ENCODE results near the gene MAP2K6. TPM values are rescaled to one million over a fixed set of nuclear protein-coding genes. Genes with fewer than 3 reads are reported as not detected.

The MAP2K6 gene
- total RNA-seq, 2 experiments from 2014 or later: 14.0 to 14.6 TPM

GRCh38 chr17:69508814-69509213 is 94.3 kb downstream of the MAP2K6 start:
- peaks cover 6% of the 10 kb centered on the region for H3K36me3 ChIP-seq (ENCODE audit: insufficient read depth, low read length)
- no peak overlapping the region for H3K27ac Mint-ChIP-seq
- ChIA-PET POLR2A (no interaction called here), CTCF (interaction anchor here (0.8 kb wide), 1 partner anchor 15 kb away, joined by 3 read pairs; no protein-coding TSS in a partner anchor)
- DNase-seq (no peak), ATAC-seq (ENCODE audit: poor library complexity) (no peak)
- H3K36me3 Mint-ChIP-seq (ENCODE audit: low read depth): peaks cover 49% of the 10 kb centered on the region
- no peaks in the 10 kb centered on the region for H3K9me3 Mint-ChIP-seq
- H3K27ac ChIP-seq (ENCODE audit: low read depth in 1 of 2, low read length in 2 of 2): no peak overlapping the region
- no peaks in the 10 kb centered on the region for H3K4me1 ChIP-seq (ENCODE audit: insufficient read depth, low read length)
- intact Hi-C loops (cut with DNase I, micrococcal nuclease): no loop called here
- no peaks in the 10 kb centered on the region for H3K27me3 Mint-ChIP-seq
- H3K4me1 Mint-ChIP-seq (ENCODE audit: low read depth): peaks cover 9% of the 10 kb centered on the region
- H3K27me3 ChIP-seq (ENCODE audit: control insufficient read depth in 1 of 2, insufficient read depth in 2 of 2, low read length in 2 of 2): no peaks in the 10 kb centered on the region
- no peaks in the 10 kb centered on the region for H3K9me3 ChIP-seq (ENCODE audit: control insufficient read depth in 1 of 2, insufficient read depth in 1 of 2, low read length in 2 of 2)
- no peak overlapping the region for H3K4me3 ChIP-seq (ENCODE audit: low read length)
- H3K4me3 Mint-ChIP-seq: no peak overlapping the region
- TF ChIP-seq CTCF (IDR thresholded peaks at IDR 0.05): no peak

GRCh38 chr17:69511250-69511649 is 96.8 kb downstream of the MAP2K6 start:
- Mint-ChIP-seq H3K4me1 (ENCODE audit: low read depth) (no peaks in the 10 kb centered on the region), H3K9me3 (no peaks in the 10 kb centered on the region), H3K4me3 (no peak overlapping the region), H3K27ac (no peak overlapping the region), H3K27me3 (no peaks in the 10 kb centered on the region), H3K36me3 (ENCODE audit: low read depth) (peaks cover 47% of the 10 kb centered on the region)
- ChIA-PET CTCF (no interaction called here), POLR2A (interaction anchor here (1.3 kb wide), 1 partner anchor 13 kb away, joined by 7 read pairs; no protein-coding TSS in a partner anchor)
- no peaks in the 10 kb centered on the region for H3K9me3 ChIP-seq (ENCODE audit: control insufficient read depth in 1 of 2, insufficient read depth in 1 of 2, low read length in 2 of 2)
- DNase-seq (no peak), ATAC-seq (ENCODE audit: poor library complexity) (no peak)
- H3K27ac ChIP-seq (ENCODE audit: low read depth in 1 of 2, low read length in 2 of 2): no peak overlapping the region
- no peaks in the 10 kb centered on the region for H3K27me3 ChIP-seq (ENCODE audit: control insufficient read depth in 1 of 2, insufficient read depth in 2 of 2, low read length in 2 of 2)
- no peak overlapping the region for H3K4me3 ChIP-seq (ENCODE audit: low read length)
- no peaks in the 10 kb centered on the region for H3K4me1 ChIP-seq (ENCODE audit: insufficient read depth, low read length)
- H3K36me3 ChIP-seq (ENCODE audit: insufficient read depth, low read length): no peaks in the 10 kb centered on the region
- TF ChIP-seq CTCF (IDR thresholded peaks at IDR 0.05): no peak
- intact Hi-C loops (cut with DNase I, micrococcal nuclease): no loop called here

- Histone ChIP-seq H3K4me1 (ENCODE audit: insufficient read depth, low read length) (no peaks in the 10 kb centered on the region), H3K9me3 (ENCODE audit: control insufficient read depth in 1 of 2, insufficient read depth in 1 of 2, low read length in 2 of 2) (no peaks in the 10 kb centered on the region), H3K27ac (ENCODE audit: low read depth in 1 of 2, low read length in 2 of 2) (no peak overlapping the region), H3K4me3 (ENCODE audit: low read length) (no peak overlapping the region), H3K36me3 (ENCODE audit: insufficient read depth, low read length) (peaks cover 8% of the 10 kb centered on the region), H3K27me3 (ENCODE audit: control insufficient read depth in 1 of 2, insufficient read depth in 2 of 2, low read length in 2 of 2) (no peaks in the 10 kb centered on the region)
- ChIA-PET POLR2A (no interaction called here), CTCF (no interaction called here)
- Mint-ChIP-seq H3K4me1 (ENCODE audit: low read depth) (no peaks in the 10 kb centered on the region), H3K27ac (no peak overlapping the region), H3K27me3 (no peaks in the 10 kb centered on the region), H3K36me3 (ENCODE audit: low read depth) (peaks cover 49% of the 10 kb centered on the region), H3K4me3 (no peak overlapping the region), H3K9me3 (no peaks in the 10 kb centered on the region)
- no peak for TF ChIP-seq CTCF (IDR thresholded peaks at IDR 0.05)
- intact Hi-C loops (cut with DNase I, micrococcal nuclease): no loop called here
- ATAC-seq (ENCODE audit: poor library complexity): no peak
- DNase-seq: no peak
Observed at GRCh38 chr17:69512946-69513345, 98.4 kb downstream of the MAP2K6 start.

Measured in CD4-positive, alpha-beta T cell (primary cell).